IMR-90 (cell line): ENCODE measurements around the gene MBD3L2.

Experiments
- CEBPB ChIP-seq: IDR thresholded peaks from 2 replicates; pipeline ENCODE4 v1.6.1; 2012; ENCODE audit warnings: low read depth, low read length, improper control_type of control experiment
- FOS ChIP-seq: fragments of 150-350 bp; IDR thresholded peaks from 2 replicates; pipeline ENCODE4 v1.6.1; 2016; ENCODE audit warnings: low read depth, low read length
- POLR2A ChIP-seq: IDR thresholded peaks from 2 replicates; pipeline ENCODE4 v1.6.1; 2012; ENCODE audit warnings: mild to moderate bottlenecking, low read depth, low read length
- TF ChIP-seq, protein P1 (sequence below): conservative IDR thresholded peaks from 2 replicates; pipeline ENCODE4 v1.5.1; 2012; ENCODE audit warnings: mild to moderate bottlenecking, low read depth, low read length, improper control_type of control experiment

DNA sequence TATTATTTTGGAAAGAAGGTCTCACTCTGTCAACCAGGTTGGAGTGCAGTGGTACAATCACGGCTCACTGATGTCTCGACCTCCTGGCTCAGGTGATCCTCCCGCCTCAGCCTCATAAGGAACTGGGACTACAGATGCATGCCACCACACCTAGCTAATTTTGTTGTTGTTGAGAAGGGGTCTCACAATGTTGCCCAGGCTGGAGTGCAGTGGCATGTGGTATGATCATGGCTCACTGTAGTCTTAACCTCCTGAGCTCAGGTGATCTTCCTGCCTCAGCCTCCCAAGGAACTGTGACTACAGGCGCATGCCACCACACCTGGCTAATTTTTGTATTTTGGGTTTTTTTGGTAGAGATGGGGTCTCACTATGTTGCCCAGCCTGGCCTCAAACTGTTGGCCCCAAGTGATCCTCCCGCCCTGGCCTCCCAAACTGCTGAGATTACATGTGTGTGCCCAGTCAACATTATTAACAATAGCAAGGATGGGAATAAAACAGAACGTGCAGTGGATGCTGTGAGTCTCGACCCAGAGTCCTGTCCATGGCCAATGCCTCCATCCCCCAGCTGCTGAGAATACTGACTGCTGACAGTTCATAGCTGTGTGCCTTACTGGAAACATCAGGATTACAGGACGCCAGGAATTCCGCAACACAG is 14.8 kb downstream of the MBD3L2 start:
- TF ChIP-seq FOS = no peak
- TF ChIP-seq POLR2A = no peak
- TF ChIP-seq CEBPB = no peak
- TF ChIP-seq, protein P1, sequence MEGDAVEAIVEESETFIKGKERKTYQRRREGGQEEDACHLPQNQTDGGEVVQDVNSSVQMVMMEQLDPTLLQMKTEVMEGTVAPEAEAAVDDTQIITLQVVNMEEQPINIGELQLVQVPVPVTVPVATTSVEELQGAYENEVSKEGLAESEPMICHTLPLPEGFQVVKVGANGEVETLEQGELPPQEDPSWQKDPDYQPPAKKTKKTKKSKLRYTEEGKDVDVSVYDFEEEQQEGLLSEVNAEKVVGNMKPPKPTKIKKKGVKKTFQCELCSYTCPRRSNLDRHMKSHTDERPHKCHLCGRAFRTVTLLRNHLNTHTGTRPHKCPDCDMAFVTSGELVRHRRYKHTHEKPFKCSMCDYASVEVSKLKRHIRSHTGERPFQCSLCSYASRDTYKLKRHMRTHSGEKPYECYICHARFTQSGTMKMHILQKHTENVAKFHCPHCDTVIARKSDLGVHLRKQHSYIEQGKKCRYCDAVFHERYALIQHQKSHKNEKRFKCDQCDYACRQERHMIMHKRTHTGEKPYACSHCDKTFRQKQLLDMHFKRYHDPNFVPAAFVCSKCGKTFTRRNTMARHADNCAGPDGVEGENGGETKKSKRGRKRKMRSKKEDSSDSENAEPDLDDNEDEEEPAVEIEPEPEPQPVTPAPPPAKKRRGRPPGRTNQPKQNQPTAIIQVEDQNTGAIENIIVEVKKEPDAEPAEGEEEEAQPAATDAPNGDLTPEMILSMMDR = no peak
